Tibial nerve (tissue), 4 donors: Measurements from ENCODE around the gene EYS. TPM values are rescaled to one million over a fixed set of nuclear protein-coding genes. Genes with fewer than 3 reads are reported as not detected.

Source experiments
- DNase-seq, 2 donors: peaks; one replicate each; pipeline ENCODE4 v3.0.0-alpha.2; 2019; ENCODE audit warnings: low spot score in 2 of 2
- H3K27ac ChIP-seq, 4 donors: fragments of 200-600 bp; sonication (generic) in 3 of 4; one replicate each; pipeline ENCODE4 v1.5.1; 2017 to 2019; ENCODE audit warnings: mild to moderate bottlenecking in 1 of 4
- H3K27me3 ChIP-seq, 2 donors: fragments of 200-600 bp; sonication (generic) in 1 of 2; one replicate each; pipeline versions ENCODE4 v1.5.1 to v1.6.0; 2017 to 2019
- H3K36me3 ChIP-seq, 3 donors: fragments of 200-600 bp; sonication (generic); one replicate each; pipeline ENCODE4 v1.5.1; 2018 to 2019
- H3K4me1 ChIP-seq, 4 donors: fragments of 200-600 bp; sonication (generic) in 3 of 4; one replicate each; pipeline ENCODE4 v1.5.1; 2017 to 2019
- H3K4me3 ChIP-seq, 4 donors: fragments of 200-600 bp; sonication (generic) in 3 of 4; one replicate each; pipeline ENCODE4 v1.5.1; 2017 to 2019; ENCODE audit warnings: mild to moderate bottlenecking in 1 of 4, moderate library complexity in 1 of 4
- H3K9me3 ChIP-seq, 4 donors: fragments of 200-600 bp; sonication (generic) in 3 of 4; one replicate each; pipeline ENCODE4 v1.5.1; 2017 to 2019
- EP300 ChIP-seq, 2 donors: sonication (generic); formaldehyde crosslinking; IDR thresholded peaks; one replicate each; pipeline ENCODE4 v1.6.1; 2017; ENCODE audit warnings: antibody characterized with exemption in 2 of 2, mild to moderate bottlenecking in 1 of 2
- POLR2A ChIP-seq, 2 donors: fragments of 450-650 bp; IDR thresholded peaks; one replicate each; pipeline ENCODE4 v1.6.1; 2017; ENCODE audit warnings: antibody characterized with exemption in 2 of 2, mild to moderate bottlenecking in 2 of 2, moderate library complexity in 2 of 2
- WGBS, 2 donors: methylation state at CpG; one replicate each; pipeline ENCODE4 v1.1.5; 2018; 5-methylcytosine and 5-hydroxymethylcytosine counted together
- total RNA-seq, 4 donors: library from RNA; depleted of rRNA; stranded (reverse); fragments of >200 nt; gene quantifications; one replicate each; pipeline ENCODE4 v1.1.0, GENCODE V29; 2016
- TF ChIP-seq, protein P1 (sequence below), 5 experiments: fragments of 200-600 bp in 3 of 5; fragments of 450-650 bp in 2 of 5; sonication (generic) in 3 of 5; IDR thresholded peaks; one replicate each; pipeline ENCODE4 v1.5.1; 2016 to 2019; ENCODE audit warnings: antibody characterized with exemption in 5 of 5, mild to moderate bottlenecking in 3 of 5, moderate library complexity in 2 of 5

The EYS gene
- total RNA-seq, 4 donors from 2014 or later: under 0.01 to 4.5 (median 0.39) TPM; not detected in 1

DNA sequence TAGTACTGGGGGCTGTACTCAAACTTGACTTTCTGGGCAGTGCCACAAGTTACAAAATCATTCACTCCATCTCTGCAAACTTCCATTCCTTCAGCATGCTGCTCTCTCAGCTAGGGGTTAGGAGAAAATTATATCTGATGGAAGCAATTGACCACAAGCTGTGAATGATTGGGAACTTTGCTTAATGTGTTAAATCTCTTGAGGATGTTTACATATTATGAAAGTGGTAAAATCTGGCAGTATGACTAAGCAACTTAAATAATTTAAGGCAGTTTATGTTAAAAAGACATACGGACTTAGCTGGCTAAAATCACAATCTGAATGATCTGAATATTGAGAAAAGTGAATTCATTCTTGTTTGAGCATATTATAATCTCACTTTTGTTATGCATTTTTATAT lies 1656.4 kb downstream of the EYS start:
- no peak for DNase-seq
- Histone ChIP-seq H3K4me3 (no peak overlapping the region), H3K4me1 (no peaks in the 10 kb centered on the region), H3K27me3 (no peaks in the 10 kb centered on the region), H3K27ac (no peak overlapping the region), H3K36me3 (no peaks in the 10 kb centered on the region), H3K9me3 (no peaks in the 10 kb centered on the region)
- WGBS, 2 donors: 43 to 50% methylated on average over 1 of the region's 1 CpG
- TF ChIP-seq POLR2A (IDR thresholded peaks at IDR 0.05) (no peak), EP300 (IDR thresholded peaks at IDR 0.05) (no peak)
- TF ChIP-seq, protein P1, sequence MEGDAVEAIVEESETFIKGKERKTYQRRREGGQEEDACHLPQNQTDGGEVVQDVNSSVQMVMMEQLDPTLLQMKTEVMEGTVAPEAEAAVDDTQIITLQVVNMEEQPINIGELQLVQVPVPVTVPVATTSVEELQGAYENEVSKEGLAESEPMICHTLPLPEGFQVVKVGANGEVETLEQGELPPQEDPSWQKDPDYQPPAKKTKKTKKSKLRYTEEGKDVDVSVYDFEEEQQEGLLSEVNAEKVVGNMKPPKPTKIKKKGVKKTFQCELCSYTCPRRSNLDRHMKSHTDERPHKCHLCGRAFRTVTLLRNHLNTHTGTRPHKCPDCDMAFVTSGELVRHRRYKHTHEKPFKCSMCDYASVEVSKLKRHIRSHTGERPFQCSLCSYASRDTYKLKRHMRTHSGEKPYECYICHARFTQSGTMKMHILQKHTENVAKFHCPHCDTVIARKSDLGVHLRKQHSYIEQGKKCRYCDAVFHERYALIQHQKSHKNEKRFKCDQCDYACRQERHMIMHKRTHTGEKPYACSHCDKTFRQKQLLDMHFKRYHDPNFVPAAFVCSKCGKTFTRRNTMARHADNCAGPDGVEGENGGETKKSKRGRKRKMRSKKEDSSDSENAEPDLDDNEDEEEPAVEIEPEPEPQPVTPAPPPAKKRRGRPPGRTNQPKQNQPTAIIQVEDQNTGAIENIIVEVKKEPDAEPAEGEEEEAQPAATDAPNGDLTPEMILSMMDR (IDR thresholded peaks at IDR 0.05): no peak

DNA sequence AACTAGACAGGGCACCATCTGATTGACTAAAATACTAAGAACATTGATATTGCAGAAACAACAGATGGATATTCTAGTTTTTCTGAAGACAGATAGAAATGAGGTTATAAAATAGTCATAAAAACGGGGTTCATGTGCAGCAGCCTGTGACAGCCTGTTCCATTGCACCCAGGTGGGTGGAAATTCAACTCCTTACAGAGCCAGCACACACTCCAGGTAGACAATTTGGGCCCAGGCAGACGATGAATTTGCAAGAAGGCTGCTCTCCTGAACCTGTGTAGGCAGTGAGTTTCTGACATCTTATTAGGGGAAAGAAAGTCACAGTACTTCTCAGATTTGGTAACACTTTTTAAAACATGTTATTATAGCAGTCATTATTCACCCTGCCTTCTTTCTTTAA lies 1657.3 kb downstream of the EYS start:
- no peak overlapping the region for H3K27ac ChIP-seq
- no peak overlapping the region for H3K4me3 ChIP-seq
- no peaks in the 10 kb centered on the region for H3K27me3 ChIP-seq
- 53 to 56% methylated on average over 2 of the region's 2 CpGs for WGBS, 2 donors
- H3K36me3 ChIP-seq: no peaks in the 10 kb centered on the region
- no peak for DNase-seq
- TF ChIP-seq POLR2A (IDR thresholded peaks at IDR 0.05) (no peak), EP300 (IDR thresholded peaks at IDR 0.05) (no peak)
- TF ChIP-seq, protein P1 (IDR thresholded peaks at IDR 0.05): no peak
- no peaks in the 10 kb centered on the region for H3K4me1 ChIP-seq
- H3K9me3 ChIP-seq: no peaks in the 10 kb centered on the region

DNA sequence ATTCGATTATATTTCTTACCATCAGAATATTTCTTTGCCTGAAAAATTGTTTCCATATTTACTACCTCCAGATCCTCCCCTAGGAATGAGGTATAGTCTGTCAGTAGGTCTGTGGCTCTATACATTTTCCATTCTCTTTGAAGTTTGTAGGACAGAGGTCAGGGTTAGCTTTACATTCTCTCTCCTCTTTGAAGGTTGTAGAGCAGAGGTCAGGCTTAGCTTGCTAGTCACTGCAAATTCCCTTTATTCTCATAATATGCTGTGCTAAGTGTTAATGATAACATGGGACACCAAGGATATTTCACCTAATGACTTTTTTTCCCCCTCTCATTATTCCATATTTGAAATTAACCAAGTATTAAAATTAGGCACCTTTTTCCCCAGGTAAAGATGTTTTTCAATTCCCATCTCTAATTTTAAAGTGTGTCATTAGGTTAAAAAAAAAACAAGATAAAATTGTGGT lies 1660.2 kb downstream of the EYS start:
- Histone ChIP-seq H3K36me3 (no peaks in the 10 kb centered on the region), H3K9me3 (no peaks in the 10 kb centered on the region), H3K27ac (no peak overlapping the region), H3K4me3 (no peak overlapping the region), H3K27me3 (no peaks in the 10 kb centered on the region), H3K4me1 (no peaks in the 10 kb centered on the region)
- TF ChIP-seq, protein P1 (IDR thresholded peaks at IDR 0.05): no peak
- TF ChIP-seq POLR2A (IDR thresholded peaks at IDR 0.05) (no peak), EP300 (IDR thresholded peaks at IDR 0.05) (no peak)
- no peak for DNase-seq
- 61 to 73% methylated on average over 1 of the region's 1 CpG for WGBS, 2 donors

DNA sequence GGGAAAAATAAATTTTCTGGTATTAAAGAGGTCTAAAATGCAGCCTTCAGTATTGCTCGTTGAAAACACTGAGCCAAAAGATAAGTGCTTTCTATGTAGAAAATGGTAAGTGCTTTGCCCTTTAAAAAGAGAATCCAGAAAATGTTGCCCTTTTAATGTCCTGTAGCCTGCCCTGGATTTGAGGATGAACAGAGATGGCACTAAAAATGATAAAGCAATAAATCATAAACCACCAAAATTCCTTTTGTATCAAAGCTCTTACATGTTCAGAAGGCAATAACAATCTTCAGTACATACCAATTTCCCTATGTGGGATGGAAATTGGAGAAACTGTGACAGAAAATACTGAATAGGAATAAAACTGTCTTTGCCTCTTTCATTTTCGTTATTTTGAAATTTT lies 1665.7 kb downstream of the EYS start:
- no peak for DNase-seq
- TF ChIP-seq EP300 (IDR thresholded peaks at IDR 0.05): no peak
- TF ChIP-seq, protein P1 (IDR thresholded peaks at IDR 0.05): no peak
- no peak for TF ChIP-seq POLR2A (IDR thresholded peaks at IDR 0.05)
- no peaks in the 10 kb centered on the region for H3K27me3 ChIP-seq
- no peaks in the 10 kb centered on the region for H3K36me3 ChIP-seq
- H3K4me3 ChIP-seq: no peak overlapping the region
- 62% methylated on average over 2 of the region's 2 CpGs for WGBS, 2 donors
- no peaks in the 10 kb centered on the region for H3K4me1 ChIP-seq
- H3K27ac ChIP-seq: no peak overlapping the region
- H3K9me3 ChIP-seq: no peaks in the 10 kb centered on the region

DNA sequence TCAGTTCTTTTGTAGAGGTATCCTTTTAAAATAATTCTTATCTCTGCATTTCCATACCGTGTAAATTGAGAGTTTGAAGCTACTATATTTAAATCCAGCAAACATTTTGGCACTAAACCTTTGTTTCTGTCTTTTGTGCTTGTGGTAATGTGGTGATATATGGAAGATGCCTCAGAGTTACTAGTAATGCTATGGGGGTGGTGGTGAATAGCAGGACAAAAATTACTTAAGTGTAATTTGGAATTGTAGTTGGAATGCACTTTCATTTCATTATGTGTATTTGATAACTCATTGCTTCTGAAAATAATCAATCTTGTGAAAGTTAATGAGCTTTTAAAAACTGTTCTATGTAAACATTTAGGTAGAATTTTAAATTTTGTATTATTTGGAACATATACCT lies 1666.9 kb downstream of the EYS start:
- Histone ChIP-seq H3K4me3 (no peak overlapping the region), H3K9me3 (no peaks in the 10 kb centered on the region), H3K27me3 (no peaks in the 10 kb centered on the region), H3K4me1 (no peaks in the 10 kb centered on the region), H3K36me3 (no peaks in the 10 kb centered on the region), H3K27ac (no peak overlapping the region)
- DNase-seq: no peak
- no peak for TF ChIP-seq POLR2A (IDR thresholded peaks at IDR 0.05)
- no peak for TF ChIP-seq EP300 (IDR thresholded peaks at IDR 0.05)
- TF ChIP-seq, protein P1 (IDR thresholded peaks at IDR 0.05): no peak
- 82 to 89% methylated on average over 1 of the region's 1 CpG for WGBS, 2 donors
